Measurements from ENCODE around the gene PXN. TPM values are rescaled to one million over a fixed set of nuclear protein-coding genes. Genes with fewer than 3 reads are reported as not detected.

The PXN gene
- total and polyA plus RNA-seq, 2 experiments from 2014 or later = 38.4 to 76.0 TPM

DNA sequence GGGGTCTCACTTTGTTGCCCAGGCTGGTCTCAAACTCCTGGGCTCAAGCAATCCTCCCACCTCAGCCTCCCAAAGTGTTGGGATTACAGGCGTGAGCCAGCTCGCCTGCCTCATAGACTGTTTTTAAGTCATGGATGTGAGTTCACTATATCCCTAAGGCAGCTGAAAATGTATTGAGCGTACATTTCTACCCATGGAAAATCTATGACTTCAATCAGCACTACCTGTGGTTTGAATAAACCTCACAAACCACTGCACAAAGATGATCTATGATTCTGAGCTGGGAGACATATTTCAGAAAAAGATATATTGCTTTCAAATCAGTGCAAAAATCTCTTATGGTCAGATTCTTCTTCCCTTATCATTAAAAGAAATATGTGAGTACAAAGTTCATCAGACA lies 93.5 kb downstream of the PXN start:
- Histone ChIP-seq H3K79me2 (replicated peaks; ENCODE audit: insufficient read depth) (peaks cover 4% of the 10 kb centered on the region; the same call in 1 of the 2 replicates), H3K36me3 (ENCODE audit: insufficient read depth) (peaks cover 80% of the 10 kb centered on the region), H3K4me1 (ENCODE audit: insufficient read depth) (no peaks in the 10 kb centered on the region), H3K9me2 (ENCODE audit: insufficient read depth) (no peaks in the 10 kb centered on the region), H4K20me1 (replicated peaks; ENCODE audit: insufficient read depth) (peaks cover 33% of the 10 kb centered on the region), H3K4me3 (no peak overlapping the region), H3K4me2 (no peak overlapping the region), H2AFZ (no peak overlapping the region), H3F3A (replicated peaks; ENCODE audit: low read depth) (peaks cover 9% of the 10 kb centered on the region; the same call in 1 of the 2 replicates), H3K27ac (ENCODE audit: low read depth) (0 out of 2 replicates have a peak overlapping the region, but pooled peaks have one; percentile 59), H3K27me3 (ENCODE audit: insufficient read depth) (no peaks in the 10 kb centered on the region)
- no peak for ATAC-seq
- Mint-ChIP-seq H3K4me1 (no peaks in the 10 kb centered on the region), H3K9me3 (no peaks in the 10 kb centered on the region), H3K4me3 (no peak overlapping the region), H3K27me3 (ENCODE audit: insufficient read depth, low read depth, poor library complexity) (peaks cover 7% of the 10 kb centered on the region), H3K27ac (no peak overlapping the region), H3K36me3 (ENCODE audit: low read depth) (peaks cover 85% of the 10 kb centered on the region)
- TF ChIP-seq, protein P1, sequence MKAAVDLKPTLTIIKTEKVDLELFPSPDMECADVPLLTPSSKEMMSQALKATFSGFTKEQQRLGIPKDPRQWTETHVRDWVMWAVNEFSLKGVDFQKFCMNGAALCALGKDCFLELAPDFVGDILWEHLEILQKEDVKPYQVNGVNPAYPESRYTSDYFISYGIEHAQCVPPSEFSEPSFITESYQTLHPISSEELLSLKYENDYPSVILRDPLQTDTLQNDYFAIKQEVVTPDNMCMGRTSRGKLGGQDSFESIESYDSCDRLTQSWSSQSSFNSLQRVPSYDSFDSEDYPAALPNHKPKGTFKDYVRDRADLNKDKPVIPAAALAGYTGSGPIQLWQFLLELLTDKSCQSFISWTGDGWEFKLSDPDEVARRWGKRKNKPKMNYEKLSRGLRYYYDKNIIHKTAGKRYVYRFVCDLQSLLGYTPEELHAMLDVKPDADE (IDR thresholded peaks at IDR 0.05) = no peak
- TF ChIP-seq STAT1 (IDR thresholded peaks at IDR 0.05; ENCODE audit: unreplicated experiment) = no peak
- TF ChIP-seq CREB1 (CRISPR knock-in tag; IDR thresholded peaks at IDR 0.05; ENCODE audit: low read depth) = no peak
- no peak for TF ChIP-seq NANOG (IDR thresholded peaks at IDR 0.05; ENCODE audit: borderline replicate concordance)
- TF ChIP-seq ZNF114 (CRISPR knock-in tag; IDR thresholded peaks at IDR 0.05) = no peak
- no peak for TF ChIP-seq EZH2phosphoT487 (IDR thresholded peaks at IDR 0.05; ENCODE audit: unreplicated experiment)
- TF ChIP-seq, protein P2, sequence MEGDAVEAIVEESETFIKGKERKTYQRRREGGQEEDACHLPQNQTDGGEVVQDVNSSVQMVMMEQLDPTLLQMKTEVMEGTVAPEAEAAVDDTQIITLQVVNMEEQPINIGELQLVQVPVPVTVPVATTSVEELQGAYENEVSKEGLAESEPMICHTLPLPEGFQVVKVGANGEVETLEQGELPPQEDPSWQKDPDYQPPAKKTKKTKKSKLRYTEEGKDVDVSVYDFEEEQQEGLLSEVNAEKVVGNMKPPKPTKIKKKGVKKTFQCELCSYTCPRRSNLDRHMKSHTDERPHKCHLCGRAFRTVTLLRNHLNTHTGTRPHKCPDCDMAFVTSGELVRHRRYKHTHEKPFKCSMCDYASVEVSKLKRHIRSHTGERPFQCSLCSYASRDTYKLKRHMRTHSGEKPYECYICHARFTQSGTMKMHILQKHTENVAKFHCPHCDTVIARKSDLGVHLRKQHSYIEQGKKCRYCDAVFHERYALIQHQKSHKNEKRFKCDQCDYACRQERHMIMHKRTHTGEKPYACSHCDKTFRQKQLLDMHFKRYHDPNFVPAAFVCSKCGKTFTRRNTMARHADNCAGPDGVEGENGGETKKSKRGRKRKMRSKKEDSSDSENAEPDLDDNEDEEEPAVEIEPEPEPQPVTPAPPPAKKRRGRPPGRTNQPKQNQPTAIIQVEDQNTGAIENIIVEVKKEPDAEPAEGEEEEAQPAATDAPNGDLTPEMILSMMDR (conservative IDR thresholded peaks at IDR 0.05; ENCODE audit: low read depth in 2 of 2) = no peak
- TF ChIP-seq ZNF331 (CRISPR knock-in tag; IDR thresholded peaks at IDR 0.05; ENCODE audit: low read depth) = no peak
- TF ChIP-seq EZH2 (IDR thresholded peaks at IDR 0.05; ENCODE audit: low read depth, unreplicated experiment) = no peak
- TF ChIP-seq, protein P3, sequence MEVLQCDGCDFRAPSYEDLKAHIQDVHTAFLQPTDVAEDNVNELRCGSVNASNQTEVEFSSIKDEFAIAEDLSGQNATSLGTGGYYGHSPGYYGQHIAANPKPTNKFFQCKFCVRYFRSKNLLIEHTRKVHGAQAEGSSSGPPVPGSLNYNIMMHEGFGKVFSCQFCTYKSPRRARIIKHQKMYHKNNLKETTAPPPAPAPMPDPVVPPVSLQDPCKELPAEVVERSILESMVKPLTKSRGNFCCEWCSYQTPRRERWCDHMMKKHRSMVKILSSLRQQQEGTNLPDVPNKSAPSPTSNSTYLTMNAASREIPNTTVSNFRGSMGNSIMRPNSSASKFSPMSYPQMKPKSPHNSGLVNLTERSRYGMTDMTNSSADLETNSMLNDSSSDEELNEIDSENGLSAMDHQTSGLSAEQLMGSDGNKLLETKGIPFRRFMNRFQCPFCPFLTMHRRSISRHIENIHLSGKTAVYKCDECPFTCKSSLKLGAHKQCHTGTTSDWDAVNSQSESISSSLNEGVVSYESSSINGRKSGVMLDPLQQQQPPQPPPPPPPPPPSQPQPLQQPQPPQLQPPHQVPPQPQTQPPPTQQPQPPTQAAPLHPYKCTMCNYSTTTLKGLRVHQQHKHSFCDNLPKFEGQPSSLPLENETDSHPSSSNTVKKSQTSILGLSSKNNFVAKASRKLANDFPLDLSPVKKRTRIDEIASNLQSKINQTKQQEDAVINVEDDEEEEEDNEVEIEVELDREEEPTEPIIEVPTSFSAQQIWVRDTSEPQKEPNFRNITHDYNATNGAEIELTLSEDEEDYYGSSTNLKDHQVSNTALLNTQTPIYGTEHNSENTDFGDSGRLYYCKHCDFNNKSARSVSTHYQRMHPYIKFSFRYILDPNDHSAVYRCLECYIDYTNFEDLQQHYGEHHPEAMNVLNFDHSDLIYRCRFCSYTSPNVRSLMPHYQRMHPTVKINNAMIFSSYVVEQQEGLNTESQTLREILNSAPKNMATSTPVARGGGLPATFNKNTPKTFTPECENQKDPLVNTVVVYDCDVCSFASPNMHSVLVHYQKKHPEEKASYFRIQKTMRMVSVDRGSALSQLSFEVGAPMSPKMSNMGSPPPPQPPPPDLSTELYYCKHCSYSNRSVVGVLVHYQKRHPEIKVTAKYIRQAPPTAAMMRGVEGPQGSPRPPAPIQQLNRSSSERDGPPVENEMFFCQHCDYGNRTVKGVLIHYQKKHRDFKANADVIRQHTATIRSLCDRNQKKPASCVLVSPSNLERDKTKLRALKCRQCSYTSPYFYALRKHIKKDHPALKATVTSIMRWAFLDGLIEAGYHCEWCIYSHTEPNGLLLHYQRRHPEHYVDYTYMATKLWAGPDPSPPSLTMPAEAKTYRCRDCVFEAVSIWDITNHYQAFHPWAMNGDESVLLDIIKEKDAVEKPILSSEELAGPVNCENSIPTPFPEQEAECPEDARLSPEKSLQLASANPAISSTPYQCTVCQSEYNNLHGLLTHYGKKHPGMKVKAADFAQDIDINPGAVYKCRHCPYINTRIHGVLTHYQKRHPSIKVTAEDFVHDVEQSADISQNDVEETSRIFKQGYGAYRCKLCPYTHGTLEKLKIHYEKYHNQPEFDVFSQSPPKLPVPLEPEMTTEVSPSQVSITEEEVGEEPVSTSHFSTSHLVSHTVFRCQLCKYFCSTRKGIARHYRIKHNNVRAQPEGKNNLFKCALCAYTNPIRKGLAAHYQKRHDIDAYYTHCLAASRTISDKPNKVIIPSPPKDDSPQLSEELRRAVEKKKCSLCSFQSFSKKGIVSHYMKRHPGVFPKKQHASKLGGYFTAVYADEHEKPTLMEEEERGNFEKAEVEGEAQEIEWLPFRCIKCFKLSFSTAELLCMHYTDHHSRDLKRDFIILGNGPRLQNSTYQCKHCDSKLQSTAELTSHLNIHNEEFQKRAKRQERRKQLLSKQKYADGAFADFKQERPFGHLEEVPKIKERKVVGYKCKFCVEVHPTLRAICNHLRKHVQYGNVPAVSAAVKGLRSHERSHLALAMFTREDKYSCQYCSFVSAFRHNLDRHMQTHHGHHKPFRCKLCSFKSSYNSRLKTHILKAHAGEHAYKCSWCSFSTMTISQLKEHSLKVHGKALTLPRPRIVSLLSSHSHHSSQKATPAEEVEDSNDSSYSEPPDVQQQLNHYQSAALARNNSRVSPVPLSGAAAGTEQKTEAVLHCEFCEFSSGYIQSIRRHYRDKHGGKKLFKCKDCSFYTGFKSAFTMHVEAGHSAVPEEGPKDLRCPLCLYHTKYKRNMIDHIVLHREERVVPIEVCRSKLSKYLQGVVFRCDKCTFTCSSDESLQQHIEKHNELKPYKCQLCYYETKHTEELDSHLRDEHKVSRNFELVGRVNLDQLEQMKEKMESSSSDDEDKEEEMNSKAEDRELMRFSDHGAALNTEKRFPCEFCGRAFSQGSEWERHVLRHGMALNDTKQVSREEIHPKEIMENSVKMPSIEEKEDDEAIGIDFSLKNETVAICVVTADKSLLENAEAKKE (CRISPR knock-in tag; IDR thresholded peaks at IDR 0.05) = no peak
- TF ChIP-seq, protein P4, sequence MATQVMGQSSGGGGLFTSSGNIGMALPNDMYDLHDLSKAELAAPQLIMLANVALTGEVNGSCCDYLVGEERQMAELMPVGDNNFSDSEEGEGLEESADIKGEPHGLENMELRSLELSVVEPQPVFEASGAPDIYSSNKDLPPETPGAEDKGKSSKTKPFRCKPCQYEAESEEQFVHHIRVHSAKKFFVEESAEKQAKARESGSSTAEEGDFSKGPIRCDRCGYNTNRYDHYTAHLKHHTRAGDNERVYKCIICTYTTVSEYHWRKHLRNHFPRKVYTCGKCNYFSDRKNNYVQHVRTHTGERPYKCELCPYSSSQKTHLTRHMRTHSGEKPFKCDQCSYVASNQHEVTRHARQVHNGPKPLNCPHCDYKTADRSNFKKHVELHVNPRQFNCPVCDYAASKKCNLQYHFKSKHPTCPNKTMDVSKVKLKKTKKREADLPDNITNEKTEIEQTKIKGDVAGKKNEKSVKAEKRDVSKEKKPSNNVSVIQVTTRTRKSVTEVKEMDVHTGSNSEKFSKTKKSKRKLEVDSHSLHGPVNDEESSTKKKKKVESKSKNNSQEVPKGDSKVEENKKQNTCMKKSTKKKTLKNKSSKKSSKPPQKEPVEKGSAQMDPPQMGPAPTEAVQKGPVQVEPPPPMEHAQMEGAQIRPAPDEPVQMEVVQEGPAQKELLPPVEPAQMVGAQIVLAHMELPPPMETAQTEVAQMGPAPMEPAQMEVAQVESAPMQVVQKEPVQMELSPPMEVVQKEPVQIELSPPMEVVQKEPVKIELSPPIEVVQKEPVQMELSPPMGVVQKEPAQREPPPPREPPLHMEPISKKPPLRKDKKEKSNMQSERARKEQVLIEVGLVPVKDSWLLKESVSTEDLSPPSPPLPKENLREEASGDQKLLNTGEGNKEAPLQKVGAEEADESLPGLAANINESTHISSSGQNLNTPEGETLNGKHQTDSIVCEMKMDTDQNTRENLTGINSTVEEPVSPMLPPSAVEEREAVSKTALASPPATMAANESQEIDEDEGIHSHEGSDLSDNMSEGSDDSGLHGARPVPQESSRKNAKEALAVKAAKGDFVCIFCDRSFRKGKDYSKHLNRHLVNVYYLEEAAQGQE (IDR thresholded peaks at IDR 0.05; ENCODE audit: unreplicated experiment) = no peak
- TF ChIP-seq POLR2AphosphoS5 (IDR thresholded peaks at IDR 0.05; ENCODE audit: low read depth) = no peak
- TF ChIP-seq JUNB (IDR thresholded peaks at IDR 0.05; ENCODE audit: unreplicated experiment) = no peak
- DNase-seq (ENCODE audit: low spot score) = no peak

Measured in GM23338 (cell line).